Measurements from ENCODE around the gene RALY.
"Not testable (repeated sequence)": the region's sequence is repeated elsewhere in the genome, so short reads cannot be mapped to it uniquely, and the experiment has no call there.

Gene RALY

DNA sequence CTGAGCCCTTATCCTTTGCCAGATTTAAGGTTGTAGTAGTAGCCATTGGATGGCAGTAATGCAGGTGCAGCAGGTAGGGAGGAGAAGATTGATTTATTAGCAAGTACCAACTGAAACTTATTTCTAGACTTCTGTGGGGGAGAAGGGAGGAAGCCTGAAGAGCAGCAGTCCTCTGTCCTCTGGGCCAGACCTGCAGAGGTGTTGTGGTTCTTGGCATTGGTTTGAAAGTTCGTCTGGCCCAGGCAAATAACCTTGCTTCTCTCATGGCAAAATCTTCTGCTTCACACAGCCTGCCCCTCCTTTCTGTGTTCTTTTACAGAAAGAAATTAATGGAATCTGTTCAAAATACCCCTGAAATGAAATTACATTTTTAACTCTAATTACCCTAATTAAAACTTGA, 24.5 kb downstream of the RALY start:
- DNase-seq: no peak

DNA sequence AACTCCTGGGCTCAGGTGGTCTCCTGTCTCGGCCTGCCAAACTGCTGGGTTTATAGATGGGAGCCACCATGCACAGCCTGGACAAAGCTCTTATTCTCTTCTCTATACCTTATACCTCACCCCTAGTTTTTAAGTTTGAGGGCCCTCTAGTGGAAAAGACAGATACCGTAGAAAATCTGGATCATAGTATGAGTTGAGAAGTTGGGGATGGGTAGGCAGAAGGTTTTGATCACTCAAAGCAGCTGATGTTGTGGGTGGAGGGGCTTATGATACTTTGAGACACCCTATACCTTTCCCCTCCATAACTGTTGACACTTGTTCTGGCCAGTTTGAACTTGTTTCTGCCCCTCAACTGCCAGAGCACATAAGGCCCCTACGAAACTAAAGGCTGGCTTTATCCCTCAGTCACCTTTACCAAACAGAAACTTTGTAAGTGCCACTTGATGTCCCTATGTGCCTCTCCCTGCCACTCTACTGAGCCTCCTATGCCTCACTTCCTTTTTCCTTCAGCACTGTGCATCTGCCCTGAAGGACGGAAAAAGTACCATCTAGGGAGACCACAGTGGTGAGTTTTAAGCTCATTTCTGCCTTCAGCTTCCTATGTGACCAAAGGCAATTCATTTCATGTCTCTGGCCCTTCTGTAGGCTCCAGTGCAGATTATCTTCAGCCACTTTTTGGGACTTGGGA, 28.6 kb downstream of the RALY start:
- no peak for DNase-seq

DNA sequence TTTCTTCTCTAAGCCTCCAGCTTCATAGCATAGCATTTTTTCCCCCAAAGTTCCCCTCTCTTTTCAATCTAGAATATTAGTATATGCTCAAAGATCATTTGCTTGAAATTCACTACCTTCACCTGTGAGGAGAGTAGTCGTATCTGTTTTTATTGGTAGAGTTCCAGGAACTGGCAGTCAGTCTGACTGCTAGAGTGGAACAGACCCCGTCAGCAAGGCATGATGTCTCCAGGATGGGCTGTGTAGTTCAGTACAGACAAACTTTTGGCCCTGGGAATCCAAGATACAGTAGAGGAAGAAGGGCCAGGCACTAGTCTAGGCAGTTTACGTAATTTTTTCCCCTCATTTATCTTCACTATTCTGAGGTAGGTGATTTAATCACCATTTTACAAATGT, 29.1 kb downstream of the RALY start:
- no peak for DNase-seq

DNA sequence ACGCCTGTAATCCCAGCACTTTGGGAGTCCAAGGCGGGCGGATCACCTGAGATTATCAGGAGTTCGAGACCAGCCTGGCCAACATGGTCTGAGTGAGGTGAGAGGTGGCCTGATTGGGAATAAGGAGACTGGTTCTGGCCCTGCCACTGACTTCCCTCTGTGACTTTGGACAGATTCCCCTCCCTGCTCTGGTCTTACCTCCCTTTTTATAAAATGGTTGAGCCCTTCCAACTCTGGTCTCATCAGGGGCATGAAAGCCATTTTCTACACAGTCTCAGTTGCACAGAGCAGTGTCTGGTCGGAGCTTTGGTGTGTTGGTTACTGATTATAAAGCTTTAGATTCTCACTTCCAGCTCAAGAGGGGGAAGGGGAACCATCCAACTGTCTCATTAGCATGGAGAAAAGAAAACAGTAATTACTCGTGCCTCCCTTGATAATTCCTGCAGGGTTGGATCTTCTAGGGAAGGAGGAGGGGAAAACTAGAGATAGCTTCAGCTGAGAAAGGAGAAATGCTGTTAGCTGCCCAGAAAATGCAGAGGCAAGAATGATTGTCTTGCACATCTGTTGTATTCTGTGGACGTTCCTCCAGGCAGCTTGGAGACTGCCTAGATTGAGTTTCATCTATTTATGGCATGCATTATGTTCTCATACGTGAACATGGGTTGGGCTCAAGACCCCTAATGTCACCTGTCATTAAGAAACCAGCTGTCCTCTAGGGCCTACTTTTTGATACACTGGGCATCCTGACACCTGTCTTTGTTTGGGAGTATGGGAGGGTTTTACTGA, 30.4 kb downstream of the RALY start:
- DNase-seq: no peak

DNA sequence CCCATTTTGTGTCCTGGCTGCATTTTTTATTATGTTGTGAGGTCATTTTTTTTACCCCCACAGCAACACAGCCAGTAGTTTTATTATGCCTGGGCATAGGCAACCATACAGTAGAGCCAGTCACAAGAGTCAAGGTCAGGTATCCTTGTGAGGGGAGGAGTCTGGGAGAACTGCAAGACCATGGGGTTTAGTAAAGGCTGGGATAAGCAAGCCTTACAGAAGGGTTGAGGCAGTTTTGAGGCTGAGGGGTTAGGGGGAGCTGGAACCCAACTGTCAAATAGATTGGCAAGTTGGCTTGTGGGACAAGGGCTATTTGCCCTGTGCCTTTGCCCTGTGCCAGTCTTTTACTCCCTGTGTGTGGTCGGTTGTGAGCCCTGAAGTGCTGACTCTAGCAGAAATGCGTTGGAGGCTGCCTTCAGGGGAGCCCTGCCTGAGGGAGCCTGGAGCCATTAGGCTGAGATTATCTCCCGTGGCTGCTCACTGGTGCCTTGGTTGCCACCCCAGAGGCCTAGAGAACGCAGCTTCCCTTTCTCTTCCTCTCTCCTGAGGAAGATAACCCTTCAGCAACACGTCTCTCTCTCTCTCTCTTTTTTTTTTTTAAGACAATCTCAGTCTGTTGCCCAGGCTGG, 31.1 kb downstream of the RALY start:
- no peak for DNase-seq

DNA sequence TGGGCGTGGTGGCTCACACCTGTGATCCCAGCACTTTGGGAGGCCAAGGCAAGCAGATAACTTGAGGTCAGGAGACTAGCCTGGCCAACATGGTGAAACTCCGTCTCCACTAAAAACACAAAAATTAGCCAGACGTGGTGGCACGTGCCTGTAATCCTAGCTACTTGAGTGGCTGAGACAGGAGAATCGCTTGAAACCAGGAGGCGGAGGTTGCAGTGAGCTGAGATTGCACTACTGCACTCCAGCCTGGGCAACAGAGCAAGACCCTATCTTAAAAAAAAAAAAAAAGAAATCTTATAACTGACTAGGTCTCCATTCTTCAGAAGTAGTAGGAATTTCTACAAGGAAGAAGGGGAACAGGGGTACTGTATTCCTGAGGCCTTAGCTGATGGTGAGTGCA, 34.3 kb downstream of the RALY start:
- DNase-seq: not testable (repeated sequence)

DNA sequence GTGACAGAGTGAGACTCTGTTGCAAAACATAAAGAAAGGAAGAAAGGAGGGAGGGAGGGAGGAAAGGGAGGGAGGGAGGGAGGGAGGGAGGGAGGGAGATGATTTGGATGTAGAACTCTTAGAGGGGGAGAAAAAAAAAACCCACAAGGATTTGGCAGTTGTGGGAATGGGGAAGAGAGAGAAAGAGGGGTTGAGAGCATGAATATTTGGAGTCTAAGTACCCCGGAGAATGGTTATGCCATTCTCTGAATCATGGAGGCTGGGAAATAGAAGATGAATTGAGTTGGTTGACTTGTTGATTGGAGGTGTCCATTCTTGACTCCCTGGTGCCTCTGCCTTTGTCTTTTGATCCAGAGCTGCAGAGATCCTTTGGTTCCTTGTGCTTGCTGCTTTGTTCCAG, 35.7 kb downstream of the RALY start:
- no peak for DNase-seq

DNA sequence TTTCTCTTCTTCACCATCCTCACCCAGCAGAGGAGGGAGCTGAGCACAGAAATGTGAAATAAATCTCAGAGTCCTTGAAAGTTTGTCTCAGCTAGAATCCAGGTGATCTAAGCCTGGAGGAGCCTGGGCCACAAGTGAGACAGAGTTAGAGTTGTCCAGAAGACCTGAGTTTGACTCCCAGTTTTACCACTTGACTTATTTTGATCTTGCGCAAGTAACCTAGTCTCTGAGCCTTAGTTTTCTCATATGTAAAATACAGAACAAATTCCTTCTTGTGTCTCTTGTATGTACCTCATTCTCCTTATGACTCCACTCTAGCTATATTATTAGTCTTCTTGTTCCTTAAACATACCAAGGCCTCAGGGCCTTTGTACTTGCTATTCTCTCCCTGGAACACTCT, 36.7 kb downstream of the RALY start:
- no peak for DNase-seq

DNA sequence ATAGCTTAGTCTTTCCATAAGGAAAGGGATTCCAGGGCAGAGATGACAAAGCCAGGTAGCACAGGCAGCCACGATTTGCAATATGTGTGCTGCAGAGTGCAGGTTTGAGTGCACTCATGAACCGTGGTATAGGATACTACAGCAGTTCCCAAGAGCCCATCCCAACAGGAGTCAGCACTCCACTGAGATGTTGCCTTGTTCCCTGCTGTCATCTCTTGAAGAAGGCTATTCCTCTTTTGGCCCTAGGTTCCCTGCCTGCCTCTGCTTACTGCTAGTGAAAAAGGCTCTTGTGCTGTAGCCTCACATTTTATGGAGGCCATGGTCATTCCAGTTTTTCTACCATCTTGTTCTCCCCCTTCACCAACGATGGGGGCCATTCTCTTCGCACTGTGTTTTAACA, 40.2 kb downstream of the RALY start:
- no peak for DNase-seq

DNA sequence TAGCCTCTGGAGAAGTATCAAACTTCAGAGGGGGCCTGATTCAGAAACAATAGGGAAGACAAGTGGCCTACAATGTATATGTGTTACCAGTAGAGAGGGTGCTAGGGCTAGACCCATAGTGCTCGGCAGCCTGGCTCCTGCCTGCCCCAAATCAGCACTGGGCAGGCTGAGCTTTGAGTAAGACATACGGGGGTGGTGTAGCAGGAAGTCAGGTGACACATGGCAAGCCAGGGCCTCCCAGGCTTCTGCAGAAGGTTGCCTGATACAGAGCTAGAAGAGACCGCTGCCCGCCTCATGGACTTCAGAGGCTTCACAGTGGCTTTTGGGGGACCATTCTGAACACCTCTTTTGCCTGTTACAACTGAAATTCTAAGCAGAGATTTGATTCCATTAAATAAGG, 43.4 kb downstream of the RALY start:
- DNase-seq: no peak

DNA sequence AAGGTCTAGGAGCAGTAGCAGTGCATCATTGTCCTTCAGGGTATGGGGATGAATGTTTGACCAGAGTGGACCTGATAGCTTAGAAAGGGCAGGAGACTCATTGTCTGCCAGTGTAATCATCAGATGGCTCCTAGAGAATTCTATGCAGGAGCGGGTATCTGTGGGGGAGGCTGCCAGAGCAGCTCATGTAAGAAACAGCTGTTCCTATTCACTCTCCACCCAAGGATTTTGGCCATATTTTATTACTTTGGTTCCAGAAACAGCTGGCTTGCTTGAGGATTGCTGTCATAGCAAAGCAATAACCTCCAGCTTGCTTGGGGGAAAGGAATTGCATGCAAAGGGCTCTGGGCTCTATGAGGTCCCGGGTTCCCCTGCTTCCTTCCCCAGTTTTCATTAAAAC, 44.1 kb downstream of the RALY start:
- DNase-seq: peak; percentile 63

DNA sequence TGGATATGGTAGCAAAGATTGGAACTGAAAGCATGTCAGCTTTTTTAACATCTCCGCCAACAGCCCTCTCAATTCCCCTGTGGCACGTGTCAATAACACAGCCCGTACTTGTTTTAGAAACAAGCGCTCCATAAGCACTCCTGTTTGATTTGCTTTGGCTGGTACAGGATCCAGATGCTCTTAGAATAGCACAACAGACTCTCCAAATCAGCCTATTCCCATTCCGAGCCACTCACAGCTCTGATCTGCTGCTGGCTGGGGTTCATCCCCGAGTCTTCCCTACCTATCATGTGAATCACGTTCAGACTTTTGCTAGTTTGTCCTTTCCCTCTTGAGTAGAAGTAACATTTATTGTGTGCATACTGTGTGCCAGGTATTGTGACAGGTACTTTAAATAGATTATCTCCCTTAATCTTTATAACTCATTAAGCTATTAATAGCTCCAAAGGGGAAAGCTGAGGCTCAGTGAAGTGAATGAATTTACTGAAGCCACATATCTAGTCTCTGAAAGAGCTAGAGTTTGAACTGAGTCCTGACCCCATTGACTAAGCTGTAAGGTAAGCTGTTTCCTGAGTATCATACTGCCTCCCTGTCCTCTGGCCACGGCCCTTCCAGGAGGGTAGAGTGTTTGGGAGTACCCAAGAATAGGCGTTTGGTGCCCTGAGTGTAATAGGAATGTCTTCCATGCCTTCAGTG, 46.7 kb downstream of the RALY start:
- DNase-seq: no peak

DNA sequence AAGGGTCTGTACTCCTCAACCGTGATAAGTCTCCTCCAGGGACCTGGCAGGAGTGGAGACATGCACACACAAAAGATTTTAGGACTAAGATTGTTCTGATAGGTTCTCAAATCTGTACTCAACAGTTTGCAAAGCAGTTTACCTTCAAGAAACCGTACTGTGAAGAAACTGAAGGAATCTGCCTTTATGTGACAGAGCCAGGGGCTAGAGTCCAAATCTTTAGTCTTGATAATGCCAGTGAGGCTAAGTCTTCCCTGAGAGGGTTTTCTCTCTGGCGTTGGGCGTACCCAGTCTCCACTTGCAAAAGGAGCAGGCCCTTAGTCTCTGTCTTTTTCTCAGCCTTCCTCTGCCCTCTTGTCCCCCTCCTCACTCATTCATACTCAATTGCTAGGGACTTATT, 47.5 kb downstream of the RALY start:
- DNase-seq: no peak

DNA sequence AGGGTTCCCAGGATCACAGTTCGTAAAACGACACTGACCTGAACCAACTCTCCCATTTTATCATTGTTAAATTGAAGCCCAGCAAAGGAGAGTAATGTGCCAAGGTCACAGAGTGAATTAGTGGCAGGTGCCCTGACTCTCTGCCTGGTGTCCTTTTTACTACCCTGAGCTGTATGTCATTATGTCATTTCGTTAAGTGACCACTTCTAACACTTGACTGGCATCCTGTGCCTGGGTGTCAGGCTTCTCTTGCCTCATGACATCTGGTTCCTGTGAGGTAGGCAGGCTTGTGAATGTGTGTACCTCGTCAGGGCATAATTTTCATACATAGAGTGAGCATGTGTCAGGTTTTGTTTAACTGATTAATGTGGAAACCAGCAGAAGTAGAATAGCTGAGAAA, 48.6 kb downstream of the RALY start:
- DNase-seq: no peak

DNA sequence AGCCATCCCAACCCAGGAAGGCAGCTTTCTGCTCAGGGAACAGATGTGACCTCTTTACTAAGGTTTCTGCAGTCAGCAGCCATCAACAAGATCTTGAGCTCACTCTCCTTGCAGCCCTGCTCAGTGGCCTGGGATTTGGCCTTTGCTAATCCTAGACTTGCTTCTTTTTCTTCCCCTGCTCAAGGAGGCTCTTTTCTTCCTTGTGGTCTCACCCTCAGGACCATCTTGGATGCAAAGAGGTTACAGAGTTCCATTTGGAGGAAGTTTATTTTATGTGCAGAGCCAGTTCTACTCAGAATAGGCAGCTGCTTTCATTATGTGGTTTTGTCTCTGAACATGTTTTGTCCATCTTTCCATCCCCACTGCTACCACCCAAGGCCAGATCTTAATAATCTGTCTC, 49.3 kb downstream of the RALY start:
- no peak for DNase-seq

DNA sequence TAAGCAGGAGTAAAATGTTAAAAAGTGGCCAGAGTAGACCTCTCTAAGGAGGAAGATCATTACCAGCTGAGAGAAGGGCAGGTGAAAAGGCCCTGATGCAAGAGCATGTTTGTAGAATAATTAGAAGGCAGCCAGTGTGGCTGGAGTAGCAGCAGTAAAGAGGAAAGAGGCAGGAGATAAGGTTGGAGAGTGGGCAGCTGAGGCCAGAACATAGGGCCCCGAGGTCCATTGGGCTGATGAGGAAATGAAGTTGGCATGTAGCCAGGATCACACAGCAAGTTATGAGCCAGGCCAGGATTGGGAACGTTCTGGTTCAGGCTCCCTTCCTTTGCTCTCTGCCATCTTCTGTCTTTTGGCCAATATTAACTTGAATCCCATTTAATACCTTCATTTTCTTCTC, 51.6 kb downstream of the RALY start:
- no peak for DNase-seq

DNA sequence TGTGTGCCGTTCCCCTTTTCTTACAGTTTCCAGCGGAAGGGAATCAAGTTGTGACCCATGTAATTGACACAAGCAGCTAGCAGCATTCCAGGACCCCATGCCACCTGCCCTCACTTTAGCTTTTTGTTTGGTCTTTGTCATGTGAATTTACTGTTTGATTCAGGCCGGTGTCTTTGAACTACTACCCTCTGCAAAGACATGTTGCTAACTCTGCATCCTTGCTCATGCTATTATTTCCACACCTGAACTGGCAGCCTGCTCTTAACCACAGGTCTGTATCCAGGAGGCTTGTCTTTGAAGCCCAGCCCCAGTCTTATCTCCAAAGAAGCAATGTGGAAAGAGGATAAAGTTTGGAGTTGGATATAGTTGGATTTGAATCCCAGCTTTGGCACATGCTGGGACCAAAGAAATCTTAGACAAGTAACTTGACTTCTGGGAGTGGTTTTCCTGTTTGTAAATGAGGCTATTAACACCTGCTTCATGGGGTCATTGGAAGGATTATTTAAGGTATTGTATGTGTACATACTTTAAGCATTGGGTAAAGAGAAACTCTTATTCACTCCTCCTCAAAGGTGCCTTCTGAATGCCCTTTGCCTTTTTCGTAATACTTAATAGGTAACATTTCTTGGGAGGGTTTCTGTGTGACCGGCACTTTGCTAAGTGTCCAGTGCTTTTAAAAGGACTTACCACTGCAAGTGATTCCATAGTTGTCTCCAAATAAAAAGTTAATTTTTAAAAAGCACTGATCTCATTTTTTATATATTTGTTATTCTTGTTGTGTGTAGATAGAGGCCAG, 52.4 kb downstream of the RALY start:
- no peak for DNase-seq

DNA sequence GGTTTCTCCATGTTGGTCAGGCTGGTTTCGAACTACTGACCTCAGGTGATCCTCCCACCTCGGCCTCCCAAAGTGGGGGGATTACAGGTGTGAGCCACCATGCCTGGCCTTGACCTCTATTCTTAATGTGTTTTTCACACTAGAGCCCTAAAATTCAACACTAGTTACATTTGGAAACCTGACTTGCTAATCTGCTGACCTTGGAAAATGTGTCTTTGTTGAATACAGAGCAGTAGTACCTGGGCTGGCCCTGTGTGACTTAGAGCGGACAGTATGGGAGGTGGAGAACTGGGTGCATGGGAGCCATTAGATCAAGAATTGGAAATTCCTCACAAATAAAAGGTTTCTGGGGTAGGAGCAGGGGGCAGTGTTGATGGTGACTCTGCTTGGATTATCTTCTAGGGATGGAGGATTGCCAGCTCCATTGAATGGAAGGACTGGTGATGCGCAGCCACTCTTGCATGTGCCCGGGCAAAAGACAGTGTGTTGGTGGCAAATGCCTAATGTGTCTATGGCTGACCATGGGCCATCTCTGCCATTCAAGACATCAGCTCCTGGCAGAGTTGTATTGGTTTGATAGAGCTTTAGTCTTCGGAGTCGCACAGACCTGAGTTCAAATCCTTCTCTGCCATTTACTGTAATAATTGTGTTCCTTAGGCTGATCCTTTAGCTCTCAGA, 53.4 kb downstream of the RALY start:
- no peak for DNase-seq

DNA sequence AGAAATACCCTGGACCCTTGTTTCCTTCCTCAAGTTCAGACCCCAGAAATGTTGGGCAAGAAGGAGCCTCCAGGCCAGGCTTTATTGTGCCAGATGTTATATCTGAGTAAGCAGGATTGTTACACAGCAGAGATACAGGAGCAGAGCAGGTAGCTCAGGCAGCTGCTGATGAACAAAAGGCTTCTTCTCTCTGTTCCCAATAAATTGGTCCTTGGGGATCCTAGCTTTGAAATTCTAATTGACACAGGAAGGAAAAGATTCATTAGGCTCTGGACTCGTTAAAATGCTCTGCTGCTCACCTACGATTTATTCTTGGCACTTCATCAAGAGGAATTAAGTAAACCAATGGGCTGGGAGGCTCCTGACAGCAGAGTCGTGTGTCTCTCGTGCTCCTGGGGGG, 54.2 kb downstream of the RALY start:
- DNase-seq: no peak

DNA sequence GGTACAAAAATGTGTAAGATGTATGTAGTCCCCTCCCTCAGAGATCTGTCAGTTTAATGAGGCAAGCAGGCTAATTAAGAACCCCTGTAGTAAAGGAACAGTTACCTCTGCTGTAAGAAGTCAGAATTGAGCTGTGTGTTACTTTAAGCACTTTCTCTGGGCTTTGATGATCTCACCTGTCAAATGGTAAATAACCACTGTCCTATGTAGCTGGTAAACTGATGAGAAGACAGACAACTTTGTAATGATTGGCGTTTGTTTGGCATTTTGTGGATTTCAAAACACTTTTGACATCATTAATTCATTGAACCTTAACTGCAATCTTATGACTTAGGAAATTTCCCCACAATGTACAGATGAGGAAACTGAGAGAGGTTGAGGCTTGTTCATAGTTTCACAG, 55.7 kb downstream of the RALY start:
- no peak for DNase-seq

DNA sequence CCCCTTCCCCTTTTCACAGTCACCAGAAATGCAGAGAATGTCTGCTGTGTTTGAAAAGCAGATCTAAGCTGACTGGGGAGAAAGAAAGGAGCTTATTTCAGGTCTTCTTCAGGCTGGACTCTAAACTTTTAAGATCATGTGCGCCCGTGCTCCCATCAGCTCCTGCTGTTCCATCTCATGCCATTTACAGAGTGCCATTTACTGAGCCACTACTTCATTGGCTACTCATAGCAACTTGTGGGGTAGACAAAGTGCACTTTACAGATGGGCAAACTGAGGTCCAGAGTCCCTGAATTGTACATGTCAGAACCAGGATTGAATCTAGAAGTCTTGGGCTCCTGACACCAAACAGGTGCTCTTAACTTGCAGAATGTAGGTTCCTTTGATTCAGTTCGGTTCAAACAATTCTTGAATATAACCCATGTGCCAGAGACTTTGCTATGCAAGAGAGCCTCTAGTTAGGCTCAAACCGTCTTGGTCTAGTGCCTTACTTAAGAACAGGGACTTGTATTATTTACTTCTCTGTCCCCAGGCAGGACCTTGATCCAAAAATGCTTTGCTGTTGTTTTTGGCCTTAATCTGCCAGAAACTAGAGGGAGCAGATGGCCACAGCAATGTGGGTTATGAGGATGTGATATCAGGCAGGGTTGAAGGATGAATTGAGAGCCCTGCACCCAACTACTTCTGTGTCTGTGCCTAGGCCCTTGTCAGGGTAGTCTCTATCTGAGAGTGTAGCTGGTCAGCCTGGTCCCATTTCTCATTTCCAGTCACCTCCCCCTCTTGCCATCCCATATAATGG, 56.4 kb downstream of the RALY start:
- DNase-seq: no peak

Data from left hindlimb (tissue), 1 donor.